CD4-positive, alpha-beta T cell treated with Interferon gamma for 1 hour (primary cell): ENCODE measurements around the gene SEPTIN2.
"Not testable (repeated sequence)": the region's sequence is repeated elsewhere in the genome, so short reads cannot be mapped to it uniquely, and the experiment has no call there.

ENCODE experiments used
- DNase-seq: peaks from one replicate; pipeline ENCODE4 v3.0.0-alpha.2; 2020

SEPTIN2 gene

GRCh38 chr2:241315093-241315878, 439 bp upstream of the SEPTIN2 start, which contains the start of gene HDLBP:
HDLBP (minus strand) TSS chr2:241315672; CDS start chr2:241266869, 48,803 bp downstream.
- DNase-seq, result peak; percentile 100

GRCh38 chr2:241316825-241317224, 1.1 kb downstream of the SEPTIN2 start:
- DNase-seq, result no peak

GRCh38 chr2:241317391-241317790, 1.7 kb downstream of the SEPTIN2 start:
- no peak for DNase-seq

GRCh38 chr2:241318830-241319229, 3.1 kb downstream of the SEPTIN2 start:
- not testable (repeated sequence) for DNase-seq

GRCh38 chr2:241320394-241320793, 4.7 kb downstream of the SEPTIN2 start:
- DNase-seq, result no peak

- no peak for DNase-seq
These were observed 5.3 kb downstream of the SEPTIN2 start for GRCh38 chr2:241321033-241321432.

- no peak for DNase-seq
These were observed 6.2 kb downstream of the SEPTIN2 start for GRCh38 chr2:241321886-241322285.

- DNase-seq, result no peak
These were observed 8.1 kb downstream of the SEPTIN2 start for GRCh38 chr2:241323778-241324177.

GRCh38 chr2:241324775-241325174, 9.1 kb downstream of the SEPTIN2 start:
- DNase-seq, result no peak

- no peak for DNase-seq
These were observed 9.5 kb downstream of the SEPTIN2 start for GRCh38 chr2:241325257-241325656.

- DNase-seq, result no peak
These were observed 14.2 kb downstream of the SEPTIN2 start for GRCh38 chr2:241329669-241330615.

GRCh38 chr2:241330616-241330981, 14.9 kb downstream of the SEPTIN2 start:
- DNase-seq, result no peak

GRCh38 chr2:241334813-241335212, 19.1 kb downstream of the SEPTIN2 start:
- no peak for DNase-seq

GRCh38 chr2:241339839-241340630, 24.3 kb downstream of the SEPTIN2 start:
- no peak for DNase-seq

- DNase-seq, result no peak
These were observed 25.0 kb downstream of the SEPTIN2 start for GRCh38 chr2:241340631-241341163.

- no peak for DNase-seq
These were observed 29.4 kb downstream of the SEPTIN2 start for GRCh38 chr2:241344925-241345651.

GRCh38 chr2:241349941-241350340, 34.2 kb downstream of the SEPTIN2 start:
- DNase-seq, result no peak

- no peak for DNase-seq
These were observed 34.8 kb downstream of the SEPTIN2 start for GRCh38 chr2:241350530-241350877.

GRCh38 chr2:241350878-241351639, 35.3 kb downstream of the SEPTIN2 start:
- no peak for DNase-seq

GRCh38 chr2:241351640-241352031, 35.9 kb downstream of the SEPTIN2 start:
- DNase-seq, result no peak

GRCh38 chr2:241352227-241352626, 36.5 kb downstream of the SEPTIN2 start:
- DNase-seq, result no peak
